K562 (cell line): Measurements from ENCODE around the gene TMEM156. TPM values are rescaled to one million over a fixed set of nuclear protein-coding genes. Genes with fewer than 3 reads are reported as not detected.

Experiments
- ATAC-seq: fragments of 200-7000 bp; cut with Tn5 transposase; 3 replicates; pipeline ENCODE4 v1.9.1; 2020; ENCODE audit warnings: moderate library complexity
- BruUV-seq: library from RNA; stranded (reverse); fragments of 400-500 nt; replicated peaks from 2 replicates; lab custom pipeline; 2021; lab: Mats Ljungman, UMichigan
- CTCF ChIA-PET: fragments of 300-600 bp; formaldehyde crosslinking; extraction: SDS; loops from one replicate; lab custom pipeline; 2021; ENCODE audit warnings: low intra/inter-chr PET ratio; lab: Yijun Ruan, JAX
- POLR2A ChIA-PET: fragments of 300-600, 350-650 bp; sonication (Branson Sonifier 250); formaldehyde crosslinking; extraction: SDS; loops from one replicate; lab custom pipeline; 2021; ENCODE audit warnings: antibody characterized with exemption, inconsistent platforms; lab: Yijun Ruan, JAX
- DNase-seq, 4 experiments: peaks; one replicate each; pipeline versions ENCODE4 v3.0.0 to v3.0.0-alpha.2; 2011 to 2018; ENCODE audit warnings: low spot score in 3 of 4, mixed read lengths in 3 of 4; ENCODE audit errors: extremely low read depth in 1 of 4
- FAIRE-seq: peaks from 2 replicates; lab custom pipeline; 2011; peaks lifted over from hg19 to GRCh38; lab: Jason Lieb, UNC
- H2AFZ ChIP-seq: 2 replicates; pipeline ENCODE4 v1.6.0; 2011; ENCODE audit warnings: low read depth, low read length, control low read depth, inconsistent platforms
- H3K27ac ChIP-seq: fragments of 200-600 bp; 3 replicates; pipeline ENCODE4 v1.8.0; 2011; ENCODE audit warnings: low read depth, mild to moderate bottlenecking, control low read depth, inconsistent platforms, low read length, moderate library complexity, mixed read lengths; ENCODE audit errors: extremely low read depth
- H3K27me3 ChIP-seq, 2 experiments: fragments of 300-600 bp in 1 of 2; 2 replicates in 1 of 2; 3 replicates in 1 of 2; pipeline versions ENCODE4 v1.6.0 to v1.8.0; 2011; ENCODE audit warnings: inconsistent platforms in 2 of 2, low read length in 2 of 2, mild to moderate bottlenecking in 1 of 2, mixed read lengths in 1 of 2, moderate library complexity in 1 of 2; ENCODE audit not compliant: control insufficient read depth in 2 of 2, insufficient read depth in 2 of 2
- H3K36me3 ChIP-seq: fragments of 300-600 bp; 3 replicates; pipeline ENCODE4 v1.8.0; 2011; ENCODE audit warnings: mild to moderate bottlenecking, low read length, inconsistent platforms; ENCODE audit not compliant: control insufficient read depth, insufficient read depth
- H3K4me1 ChIP-seq, 2 experiments: fragments of 200-600 bp in 1 of 2; replicated peaks in 1 of 2; 2 replicates in 1 of 2; 3 replicates in 1 of 2; pipeline versions ENCODE4 v1.5.1 to v1.8.0; 2011; ENCODE audit warnings: inconsistent platforms in 2 of 2, low read length in 2 of 2, mild to moderate bottlenecking in 1 of 2, mixed read lengths in 1 of 2, moderate library complexity in 1 of 2; ENCODE audit not compliant: control insufficient read depth in 2 of 2, insufficient read depth in 2 of 2
- H3K4me2 ChIP-seq: 2 replicates; pipeline ENCODE4 v1.6.1; 2011; ENCODE audit warnings: low read length, control low read depth, inconsistent platforms, mixed read lengths; ENCODE audit not compliant: insufficient read depth
- H3K4me3 ChIP-seq: fragments of 200-600 bp; sonication (generic), shearing (Covaris generic); 2 replicates; pipeline ENCODE4 v1.5.1; 2016; ENCODE audit warnings: control low read depth, inconsistent platforms
- H3K79me2 ChIP-seq: fragments of 200-600 bp; 3 replicates; pipeline ENCODE4 v1.8.0; 2011; ENCODE audit warnings: low read length, inconsistent platforms; ENCODE audit not compliant: control insufficient read depth, insufficient read depth
- H3K9ac ChIP-seq, 2 experiments: 2 replicates each; pipeline versions ENCODE4 v1.6.0 to v1.6.1; 2011; ENCODE audit warnings: low read depth in 2 of 2, low read length in 2 of 2, control low read depth in 1 of 2, inconsistent platforms in 1 of 2, mild to moderate bottlenecking in 1 of 2, mixed read lengths in 1 of 2; ENCODE audit not compliant: insufficient read depth in 1 of 2
- H3K9me1 ChIP-seq: one replicate; pipeline ENCODE4 v1.6.0; 2011; ENCODE audit warnings: inconsistent platforms, mild to moderate bottlenecking, low read length, moderate library complexity; ENCODE audit not compliant: control insufficient read depth, insufficient read depth
- H3K9me3 ChIP-seq: replicated peaks from 2 replicates; pipeline ENCODE4 v1.5.1; 2011; ENCODE audit warnings: low read depth, low read length, inconsistent platforms; ENCODE audit not compliant: control insufficient read depth, insufficient read depth
- H4K20me1 ChIP-seq: replicated peaks from 2 replicates; pipeline ENCODE4 v1.6.1; 2011; ENCODE audit warnings: low read length, inconsistent platforms, mixed read lengths; ENCODE audit not compliant: control insufficient read depth, insufficient read depth
- BRCA1 ChIP-seq, 2 experiments: fragments of 450-650 bp in 1 of 2; sonication (generic) in 1 of 2; formaldehyde crosslinking in 1 of 2; IDR thresholded peaks; 2 replicates each; pipeline versions ENCODE4 v1.5.0 to v1.6.1; 2017 to 2020; ENCODE audit warnings: mild to moderate bottlenecking in 1 of 2, missing genetic modification reagents in 1 of 2
- BRD4 ChIP-seq: fragments of 200-600 bp; sonication (generic); IDR thresholded peaks from 2 replicates; pipeline ENCODE4 v1.6.1; 2017; ENCODE audit warnings: inconsistent platforms
- CREBBP ChIP-seq: IDR thresholded peaks from one replicate; pipeline ENCODE4 v1.6.1; 2012; ENCODE audit warnings: low read depth, mild to moderate bottlenecking, control low read depth, inconsistent platforms, low read length
- PRMT5 ChIP-seq: sonication (generic); formaldehyde crosslinking; IDR thresholded peaks from 2 replicates; pipeline ENCODE4 v1.5.0; 2020; ENCODE audit warnings: missing genetic modification reagents
- ZBTB26 ChIP-seq: fragments of 450-650 bp; formaldehyde crosslinking; IDR thresholded peaks from 2 replicates; pipeline ENCODE4 v1.4.0; 2022; ENCODE audit warnings: missing genetic modification characterization
- ZFX ChIP-seq: sonication (generic); formaldehyde crosslinking; IDR thresholded peaks from 2 replicates; pipeline ENCODE4 v1.8.0; 2022; ENCODE audit warnings: mild to moderate bottlenecking, missing genetic modification reagents, moderate library complexity
- ZNF121 ChIP-seq: sonication (generic); formaldehyde crosslinking; conservative IDR thresholded peaks from 2 replicates; pipeline ENCODE4 v1.8.0; 2022; ENCODE audit warnings: missing genetic modification reagents
- ZNF174 ChIP-seq: fragments of 250-450 bp; sonication (Bioruptor Pico); IDR thresholded peaks from 2 replicates; pipeline ENCODE4 v1.4.0; 2020; ENCODE audit warnings: mild to moderate bottlenecking
- ZNF217 ChIP-seq: sonication (generic); formaldehyde crosslinking; IDR thresholded peaks from 2 replicates; pipeline ENCODE4 v1.8.0; 2022; ENCODE audit warnings: mild to moderate bottlenecking, missing genetic modification reagents
- ZNF445 ChIP-seq: fragments of 250-450 bp; sonication (Bioruptor Pico); IDR thresholded peaks from 2 replicates; pipeline ENCODE4 v1.4.0; 2020; ENCODE audit warnings: low read depth, mild to moderate bottlenecking, moderate library complexity
- WGBS: fragments of 100-300 bp; shearing (Covaris generic); methylation state at CpG from one replicate; pipeline ENCODE4 v1.1.6; 2016; ENCODE audit warnings: low coverage, mixed read lengths; ENCODE audit not compliant: insufficient coverage; ENCODE audit errors: missing lambda C conversion rate; 5-methylcytosine and 5-hydroxymethylcytosine counted together
- in situ Hi-C: fragments of 300-500 bp; cut with MboI; formaldehyde crosslinking; loops from 4 replicates; pipeline ENCODE4 v1.15.0; 2018; ENCODE audit warnings: inconsistent platforms, mixed read lengths
- intact Hi-C: fragments of 100-400 bp; cut with micrococcal nuclease; formaldehyde crosslinking; loops from 2 replicates; pipeline ENCODE4 v1.14.2; 2022
- polyA plus RNA-seq, 8 experiments: library from polyadenylated mRNA; depleted of rRNA in 4 of 8; stranded (reverse) in 5 of 8; unstranded in 3 of 8; fragments of >200 nt; fragmentation: Nextera tagmentation in 2 of 8; fragmentation: Illumina TruSeq in 1 of 8; extraction: Ambion mirVana in 2 of 8; extraction: Trizol in 1 of 8; gene quantifications; 2 replicates each; pipeline versions ENCODE4 v1.2.1 to v1.2.3, GENCODE V29; 2011 to 2014; ENCODE audit warnings: inconsistent platforms in 1 of 8, missing spikeins in 1 of 8
- total RNA-seq, 7 experiments: library from RNA; depleted of rRNA in 6 of 7; stranded (reverse); fragments of >200 nt in 6 of 7; fragmentation: Illumina TruSeq in 2 of 7; extraction: Trizol in 2 of 7; gene quantifications; 2 replicates each; pipeline versions ENCODE4 v1.2.1 to v1.2.3, GENCODE V29; 2011 to 2021; ENCODE audit warnings: low replicate concordance in 1 of 7
- TF ChIP-seq, protein P1 (sequence below): sonication (generic); formaldehyde crosslinking; IDR thresholded peaks from 2 replicates; pipeline ENCODE4 v1.8.1; 2022; ENCODE audit warnings: missing genetic modification reagents
- TF ChIP-seq, protein P2 (sequence below), 3 experiments: fragments of 200-800 bp in 1 of 3; sonication (Bioruptor generic) in 1 of 3; sonication (generic) in 1 of 3; formaldehyde crosslinking in 1 of 3; IDR thresholded peaks; 2 replicates each; pipeline versions ENCODE4 v1.6.1 to v1.8.0; 2016 to 2022; ENCODE audit warnings: mild to moderate bottlenecking in 2 of 3, missing compliant biosample characterization in 2 of 3, missing genetic modification characterization in 2 of 3, missing genetic modification reagents in 1 of 3
- TF ChIP-seq, protein P3 (sequence below): fragments of 250-450 bp; sonication (Bioruptor Pico); IDR thresholded peaks from 2 replicates; pipeline ENCODE4 v1.8.0; 2021; ENCODE audit warnings: mild to moderate bottlenecking, moderate library complexity
- TF ChIP-seq, protein P4 (sequence below): sonication (generic); formaldehyde crosslinking; IDR thresholded peaks from 2 replicates; pipeline ENCODE4 v1.8.1; 2023; ENCODE audit warnings: mild to moderate bottlenecking, missing genetic modification reagents

Gene TMEM156
- total and polyA plus RNA-seq, 9 of the 15 experiments (the other 6 are each of a cell fraction or from before 2014, with no cell fraction given): 3.5 to 9.6 (median 6.4) TPM

- H3K4me3 ChIP-seq: no peak overlapping the region
- H3K9me3 ChIP-seq: no peaks in the 10 kb centered on the region
- intact Hi-C loops: no loop called here
- CTCF ChIA-PET: no interaction called here
- H3K79me2 ChIP-seq: no peaks in the 10 kb centered on the region
- peaks cover 3% of the 10 kb centered on the region; the same call in 1 of the 3 replicates for H3K36me3 ChIP-seq
- no peaks in the 10 kb centered on the region for H3K9me1 ChIP-seq
- no peak for DNase-seq
- H3K27ac ChIP-seq: no peak overlapping the region
- in situ Hi-C loops: no loop called here
- no peaks in the 10 kb centered on the region for H3K27me3 ChIP-seq
- H2AFZ ChIP-seq: 0 out of 2 replicates have a peak overlapping the region, but pooled peaks have one; percentile 9
- ATAC-seq: no peak
- H3K4me1 ChIP-seq: no peaks in the 10 kb centered on the region; a peak in 1 of 5 replicates
- no peak for FAIRE-seq
- H3K4me2 ChIP-seq: no peak overlapping the region
- no TSS peak for BruUV-seq
- WGBS: 59% methylated on average over 10 of the region's 10 CpGs
- no peaks in the 10 kb centered on the region for H4K20me1 ChIP-seq
- POLR2A ChIA-PET: no interaction called here
- no peak overlapping the region for H3K9ac ChIP-seq
- no peak for TF ChIP-seq ZNF217 (CRISPR knock-in tag)
- TF ChIP-seq, protein P1, sequence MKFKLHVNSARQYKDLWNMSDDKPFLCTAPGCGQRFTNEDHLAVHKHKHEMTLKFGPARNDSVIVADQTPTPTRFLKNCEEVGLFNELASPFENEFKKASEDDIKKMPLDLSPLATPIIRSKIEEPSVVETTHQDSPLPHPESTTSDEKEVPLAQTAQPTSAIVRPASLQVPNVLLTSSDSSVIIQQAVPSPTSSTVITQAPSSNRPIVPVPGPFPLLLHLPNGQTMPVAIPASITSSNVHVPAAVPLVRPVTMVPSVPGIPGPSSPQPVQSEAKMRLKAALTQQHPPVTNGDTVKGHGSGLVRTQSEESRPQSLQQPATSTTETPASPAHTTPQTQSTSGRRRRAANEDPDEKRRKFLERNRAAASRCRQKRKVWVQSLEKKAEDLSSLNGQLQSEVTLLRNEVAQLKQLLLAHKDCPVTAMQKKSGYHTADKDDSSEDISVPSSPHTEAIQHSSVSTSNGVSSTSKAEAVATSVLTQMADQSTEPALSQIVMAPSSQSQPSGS (CRISPR knock-in tag): no peak
- no peak for TF ChIP-seq ZFX
- no peak for TF ChIP-seq BRCA1 (IDR thresholded peaks at IDR 0.05)
- no peak for TF ChIP-seq BRCA1 (CRISPR knock-in tag; IDR thresholded peaks at IDR 0.05)
- TF ChIP-seq ZNF445 (CRISPR knock-in tag): no peak
- TF ChIP-seq, protein P2, sequence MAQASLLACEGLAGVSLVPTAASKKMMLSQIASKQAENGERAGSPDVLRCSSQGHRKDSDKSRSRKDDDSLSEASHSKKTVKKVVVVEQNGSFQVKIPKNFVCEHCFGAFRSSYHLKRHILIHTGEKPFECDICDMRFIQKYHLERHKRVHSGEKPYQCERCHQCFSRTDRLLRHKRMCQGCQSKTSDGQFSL (CRISPR knock-in tag; IDR thresholded peaks at IDR 0.05): no peak
- TF ChIP-seq, protein P2 (tag; IDR thresholded peaks at IDR 0.05): no peak
- TF ChIP-seq, protein P3, sequence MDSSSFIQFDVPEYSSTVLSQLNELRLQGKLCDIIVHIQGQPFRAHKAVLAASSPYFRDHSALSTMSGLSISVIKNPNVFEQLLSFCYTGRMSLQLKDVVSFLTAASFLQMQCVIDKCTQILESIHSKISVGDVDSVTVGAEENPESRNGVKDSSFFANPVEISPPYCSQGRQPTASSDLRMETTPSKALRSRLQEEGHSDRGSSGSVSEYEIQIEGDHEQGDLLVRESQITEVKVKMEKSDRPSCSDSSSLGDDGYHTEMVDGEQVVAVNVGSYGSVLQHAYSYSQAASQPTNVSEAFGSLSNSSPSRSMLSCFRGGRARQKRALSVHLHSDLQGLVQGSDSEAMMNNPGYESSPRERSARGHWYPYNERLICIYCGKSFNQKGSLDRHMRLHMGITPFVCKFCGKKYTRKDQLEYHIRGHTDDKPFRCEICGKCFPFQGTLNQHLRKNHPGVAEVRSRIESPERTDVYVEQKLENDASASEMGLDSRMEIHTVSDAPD (CRISPR knock-in tag): no peak
- no peak for TF ChIP-seq ZBTB26 (CRISPR knock-in tag)
- TF ChIP-seq PRMT5 (CRISPR knock-in tag): no peak
- TF ChIP-seq ZNF174 (CRISPR knock-in tag): no peak
- no peak for TF ChIP-seq BRD4
- TF ChIP-seq CREBBP: no peak
- no peak for TF ChIP-seq ZNF121 (CRISPR knock-in tag)
- TF ChIP-seq, protein P4, sequence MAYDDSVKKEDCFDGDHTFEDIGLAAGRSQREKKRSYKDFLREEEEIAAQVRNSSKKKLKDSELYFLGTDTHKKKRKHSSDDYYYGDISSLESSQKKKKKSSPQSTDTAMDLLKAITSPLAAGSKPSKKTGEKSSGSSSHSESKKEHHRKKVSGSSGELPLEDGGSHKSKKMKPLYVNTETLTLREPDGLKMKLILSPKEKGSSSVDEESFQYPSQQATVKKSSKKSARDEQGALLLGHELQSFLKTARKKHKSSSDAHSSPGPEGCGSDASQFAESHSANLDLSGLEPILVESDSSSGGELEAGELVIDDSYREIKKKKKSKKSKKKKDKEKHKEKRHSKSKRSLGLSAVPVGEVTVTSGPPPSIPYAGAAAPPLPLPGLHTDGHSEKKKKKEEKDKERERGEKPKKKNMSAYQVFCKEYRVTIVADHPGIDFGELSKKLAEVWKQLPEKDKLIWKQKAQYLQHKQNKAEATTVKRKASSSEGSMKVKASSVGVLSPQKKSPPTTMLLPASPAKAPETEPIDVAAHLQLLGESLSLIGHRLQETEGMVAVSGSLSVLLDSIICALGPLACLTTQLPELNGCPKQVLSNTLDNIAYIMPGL (CRISPR knock-in tag): no peak
Observed at GRCh38 chr4:38985410-38986100, 46.7 kb downstream of the TMEM156 start.
